Stimulated activated naive CD8-positive, alpha-beta T cell treated with anti-CD3 and anti-CD28 coated beads, Interleukin-15, amount 100 ng/mL, for 72 hours (primary cell): ENCODE measurements around the gene ARHGAP24.
A peak's percentile ranks its signal among the peaks of the same experiment; 100 is the strongest.

Experiments used
- ATAC-seq: fragments of 150-1000 bp; cut with Tn5 transposase; 2 replicates; pipeline ENCODE4 v1.10.0; 2021; ENCODE audit warnings: mild to moderate bottlenecking, moderate library complexity
- DNase-seq, 2 donors: peaks; one replicate each; pipeline ENCODE4 v3.0.0; 2021 to 2022
- H3K27ac Mint-ChIP-seq, 2 donors: one replicate each; pipeline ENCODE4 v1.8.0; 2022; ENCODE audit warnings: mild to moderate bottlenecking in 2 of 2, mixed read lengths in 2 of 2, moderate library complexity in 2 of 2
- H3K27me3 Mint-ChIP-seq: one replicate; pipeline ENCODE4 v1.8.0; 2022; ENCODE audit warnings: mixed read lengths
- H3K4me1 Mint-ChIP-seq: one replicate; pipeline ENCODE4 v1.8.0; 2022; ENCODE audit warnings: mild to moderate bottlenecking, mixed read lengths
- H3K4me3 Mint-ChIP-seq, 2 donors: one replicate each; pipeline ENCODE4 v1.8.0; 2022; ENCODE audit warnings: mild to moderate bottlenecking in 2 of 2, mixed read lengths in 2 of 2, moderate library complexity in 1 of 2
- H3K9me3 Mint-ChIP-seq, 2 donors: one replicate each; pipeline ENCODE4 v1.8.0; 2022; ENCODE audit warnings: mixed read lengths in 2 of 2

Gene ARHGAP24

DNA sequence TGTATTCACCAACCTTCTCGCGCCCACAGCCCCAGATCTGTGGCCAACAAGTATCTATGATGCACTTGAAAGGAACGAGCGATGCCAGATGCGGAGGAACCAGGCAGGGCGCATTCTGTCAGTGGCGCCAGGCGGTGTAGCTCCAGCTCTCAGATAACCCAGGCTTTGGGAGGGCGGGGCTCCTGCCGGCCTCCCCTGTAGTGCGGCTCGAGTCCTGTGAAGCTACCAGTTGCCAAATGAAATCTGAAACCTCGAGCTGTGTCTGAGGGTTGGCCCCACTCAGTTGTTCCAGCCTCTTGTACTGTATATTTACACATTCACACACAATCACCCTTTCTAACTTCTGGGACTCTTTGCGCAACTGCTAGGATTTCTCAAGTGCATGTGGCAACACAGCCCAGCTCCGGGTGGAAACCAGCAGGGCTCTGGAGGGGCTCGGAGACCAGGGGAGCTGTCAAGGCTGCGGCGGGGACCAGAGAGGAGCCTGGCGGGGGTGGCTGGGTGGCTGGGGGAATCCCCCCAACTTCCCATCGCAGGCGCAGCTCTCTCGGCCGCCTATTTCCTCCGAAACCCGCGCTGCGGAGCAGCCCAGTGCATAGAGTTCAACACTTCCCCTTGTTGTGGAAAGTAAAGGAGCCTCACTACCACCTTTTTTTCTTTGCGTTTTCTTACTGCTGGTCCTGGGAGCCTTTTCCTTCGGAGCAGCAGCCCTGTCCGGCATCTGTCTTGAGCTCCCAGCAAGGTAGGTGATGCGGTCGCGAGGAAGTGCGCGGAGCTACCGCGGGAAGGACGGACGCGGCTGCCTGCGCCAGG, at the start of gene ARHGAP24:
TSS of gene ARHGAP24 (plus strand) at position 333 of the 813 bp plus-strand sequence.
- Mint-ChIP-seq H3K4me1 (peaks cover 10% of the 10 kb centered on the region), H3K27ac (no peak within 1 kb of the TSS), H3K4me3 (peak within 1 kb of the TSS; percentile 65 to 76), H3K9me3 (no peaks in the 10 kb centered on the region), H3K27me3 (peaks cover 48% of the 10 kb centered on the region)
- DNase-seq (peak; percentile 33 to 56), ATAC-seq (peak; percentile 91)

GRCh38 chr4:85426366-85426765, 48.6 kb upstream of the ARHGAP24 start:
- no peaks in the 10 kb centered on the region for H3K9me3 Mint-ChIP-seq
- H3K27ac Mint-ChIP-seq: no peak overlapping the region
- ATAC-seq (no peak), DNase-seq (no peak)
- H3K4me3 Mint-ChIP-seq: no peak overlapping the region
- H3K27me3 Mint-ChIP-seq: no peaks in the 10 kb centered on the region
- H3K4me1 Mint-ChIP-seq: no peaks in the 10 kb centered on the region

GRCh38 chr4:85427123-85427522, 47.8 kb upstream of the ARHGAP24 start:
- H3K27me3 Mint-ChIP-seq: no peaks in the 10 kb centered on the region
- no peaks in the 10 kb centered on the region for H3K4me1 Mint-ChIP-seq
- H3K4me3 Mint-ChIP-seq: no peak overlapping the region
- no peak for DNase-seq
- no peaks in the 10 kb centered on the region for H3K9me3 Mint-ChIP-seq
- ATAC-seq: no peak
- no peak overlapping the region for H3K27ac Mint-ChIP-seq

DNA sequence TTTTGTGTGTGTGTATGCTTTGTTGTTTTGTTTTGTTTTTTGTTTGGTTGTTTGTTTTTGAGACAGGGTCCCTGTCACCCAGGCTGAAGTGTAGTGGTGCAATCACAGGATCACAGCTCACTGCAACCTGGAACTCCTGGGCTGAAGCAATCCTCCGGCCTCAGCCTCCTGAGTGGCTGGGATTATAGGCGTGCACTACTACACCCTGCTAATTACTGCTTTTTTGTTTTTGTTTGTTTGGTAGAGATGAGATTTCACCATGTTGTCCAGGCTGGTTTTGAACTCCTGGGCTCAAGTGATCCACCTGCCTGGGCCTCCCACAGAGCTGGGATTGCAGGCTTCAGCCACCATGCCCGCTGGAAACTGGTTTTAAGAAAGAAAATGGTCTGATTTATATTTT, 44.7 kb upstream of the ARHGAP24 start:
- ATAC-seq: no peak

DNA sequence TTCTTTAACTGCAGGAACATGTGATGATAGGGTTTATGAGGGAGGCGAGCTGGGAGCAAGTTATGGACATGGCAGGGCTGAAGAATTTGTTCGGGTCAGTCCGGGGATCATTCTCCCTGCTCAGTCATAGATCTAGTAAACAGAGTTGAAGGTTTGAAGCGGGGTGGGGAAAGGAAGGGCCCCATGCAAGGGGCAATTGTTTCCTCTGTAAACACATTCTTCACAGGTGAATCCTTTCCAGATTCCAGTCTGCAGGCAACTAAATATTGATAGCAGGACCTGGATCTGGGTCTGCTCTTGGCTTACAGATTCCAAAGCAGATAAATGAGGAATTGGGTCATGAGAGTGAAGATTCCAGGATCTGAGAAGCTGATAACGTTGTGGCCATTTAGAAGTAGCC, 44.3 kb upstream of the ARHGAP24 start:
- Mint-ChIP-seq H3K9me3 (no peaks in the 10 kb centered on the region), H3K4me1 (no peaks in the 10 kb centered on the region), H3K27ac (no peak overlapping the region), H3K27me3 (no peaks in the 10 kb centered on the region), H3K4me3 (no peak overlapping the region)
- DNase-seq (no peak), ATAC-seq (no peak)

More for the DNA sequence above, 44.7 kb upstream of the ARHGAP24 start:
- H3K4me3 Mint-ChIP-seq: no peak overlapping the region
- H3K9me3 Mint-ChIP-seq: no peaks in the 10 kb centered on the region
- H3K4me1 Mint-ChIP-seq: no peaks in the 10 kb centered on the region
- H3K27me3 Mint-ChIP-seq: no peaks in the 10 kb centered on the region
- DNase-seq: no peak
- H3K27ac Mint-ChIP-seq: no peak overlapping the region

GRCh38 chr4:85431156-85431555, 43.8 kb upstream of the ARHGAP24 start:
- Mint-ChIP-seq H3K27me3 (no peaks in the 10 kb centered on the region), H3K4me1 (no peaks in the 10 kb centered on the region), H3K27ac (no peak overlapping the region), H3K9me3 (no peaks in the 10 kb centered on the region), H3K4me3 (no peak overlapping the region)
- DNase-seq: no peak
- ATAC-seq: no peak

DNA sequence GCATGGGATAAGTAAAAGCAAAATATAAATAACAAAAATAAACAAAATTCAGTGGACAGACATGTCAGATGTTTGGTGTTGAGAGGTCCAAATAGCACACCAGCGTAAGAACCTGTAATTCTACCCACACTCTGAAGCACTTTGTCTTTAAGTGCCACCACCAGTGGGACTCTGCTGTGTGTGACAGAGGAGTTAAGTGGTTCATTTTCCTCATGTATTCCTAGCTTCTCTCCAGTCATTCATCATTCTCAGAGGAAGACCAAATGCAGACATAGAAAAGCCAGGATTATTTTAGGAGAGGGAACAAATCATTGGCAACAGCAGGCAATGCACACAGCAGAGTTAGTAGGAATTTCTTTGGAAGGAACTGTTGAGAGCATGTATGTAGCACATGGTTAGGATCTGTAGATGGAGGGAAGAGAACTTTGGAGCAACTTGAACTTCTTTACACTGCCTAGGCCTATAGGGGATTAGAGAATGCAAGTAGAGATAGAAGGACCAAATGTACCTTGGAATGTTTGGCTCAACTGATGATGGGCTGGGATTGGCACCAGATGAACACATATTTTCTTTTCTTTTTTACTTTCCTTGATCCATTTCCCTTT, 43.0 kb upstream of the ARHGAP24 start:
- ATAC-seq: no peak
- DNase-seq: no peak
- H3K27me3 Mint-ChIP-seq: no peaks in the 10 kb centered on the region
- no peak overlapping the region for H3K4me3 Mint-ChIP-seq
- H3K27ac Mint-ChIP-seq: no peak overlapping the region
- no peaks in the 10 kb centered on the region for H3K9me3 Mint-ChIP-seq
- no peaks in the 10 kb centered on the region for H3K4me1 Mint-ChIP-seq

DNA sequence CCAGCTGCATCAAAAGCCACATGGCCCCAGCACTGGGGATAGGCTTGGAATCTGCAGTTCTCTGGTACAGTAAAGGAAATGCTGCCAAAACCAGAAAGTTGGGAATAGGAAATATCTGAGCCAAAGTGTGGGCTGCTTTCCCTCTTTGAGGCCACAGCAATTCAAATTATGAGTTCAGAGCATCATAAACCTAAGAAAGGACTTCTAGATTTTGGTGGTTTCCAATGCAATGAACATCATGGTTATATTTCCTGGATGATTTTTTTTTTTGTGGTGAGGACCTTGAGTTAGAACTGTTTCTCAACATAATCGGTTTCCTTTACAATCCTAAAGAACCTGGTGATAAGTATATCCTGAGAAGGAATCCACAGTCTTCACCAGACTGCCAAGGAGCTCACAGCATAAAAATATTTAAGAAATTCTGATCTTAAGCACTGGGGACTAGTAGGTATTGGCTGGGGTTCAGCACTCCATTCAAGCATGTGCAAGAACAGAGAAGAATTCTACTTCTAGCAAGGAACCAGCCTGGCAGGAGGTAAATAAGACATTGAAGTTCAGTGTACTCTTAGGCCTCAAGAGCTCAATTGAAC, 29.8 kb upstream of the ARHGAP24 start:
- H3K9me3 Mint-ChIP-seq: peaks cover 0 to 4% of the 10 kb centered on the region in 2 donors
- H3K4me3 Mint-ChIP-seq: no peak overlapping the region
- H3K27ac Mint-ChIP-seq: no peak overlapping the region
- H3K27me3 Mint-ChIP-seq: no peaks in the 10 kb centered on the region
- no peak for DNase-seq
- no peak for ATAC-seq
- H3K4me1 Mint-ChIP-seq: no peaks in the 10 kb centered on the region

DNA sequence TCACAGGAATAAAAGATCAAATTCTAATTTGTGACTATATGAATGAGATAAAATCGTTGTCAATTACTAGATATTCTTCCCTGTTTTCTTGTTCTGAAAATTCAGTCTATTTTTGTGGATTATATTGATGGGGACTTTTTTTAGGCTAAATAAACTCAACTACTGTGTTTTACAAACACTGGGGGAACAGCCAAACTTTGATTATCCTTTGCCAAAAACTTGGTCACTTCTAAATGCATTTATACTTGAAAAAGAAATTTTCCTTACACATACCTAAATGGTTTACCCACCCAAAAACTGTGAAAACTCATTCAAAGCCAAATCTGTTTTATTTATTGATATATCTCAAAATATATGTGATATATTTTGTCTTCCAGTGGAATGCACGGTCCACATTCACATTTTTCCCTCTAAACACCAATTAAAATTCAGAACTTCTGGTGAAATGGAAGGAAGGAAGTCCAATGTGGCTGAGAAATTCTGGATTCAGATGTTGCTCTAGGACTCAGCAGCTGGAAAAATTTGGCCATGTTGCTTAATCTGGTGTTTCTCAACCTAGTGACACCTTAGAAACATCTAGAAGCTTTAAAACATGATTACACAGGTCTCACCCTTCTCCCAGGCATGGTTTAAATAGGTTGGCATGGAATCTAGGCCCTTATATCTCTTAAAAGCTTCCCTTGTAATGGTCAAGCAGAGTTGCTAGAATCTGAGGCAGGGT, 28.6 kb upstream of the ARHGAP24 start:
- Mint-ChIP-seq H3K4me3 (no peak overlapping the region), H3K9me3 (no peaks in the 10 kb centered on the region), H3K27ac (no peak overlapping the region), H3K4me1 (no peaks in the 10 kb centered on the region), H3K27me3 (no peaks in the 10 kb centered on the region)
- ATAC-seq (no peak), DNase-seq (no peak)

GRCh38 chr4:85448906-85449890, 25.8 kb upstream of the ARHGAP24 start:
- Mint-ChIP-seq H3K4me1 (no peaks in the 10 kb centered on the region), H3K27ac (no peak overlapping the region), H3K27me3 (no peaks in the 10 kb centered on the region), H3K4me3 (no peak overlapping the region), H3K9me3 (no peaks in the 10 kb centered on the region)
- ATAC-seq (no peak), DNase-seq (no peak)

DNA sequence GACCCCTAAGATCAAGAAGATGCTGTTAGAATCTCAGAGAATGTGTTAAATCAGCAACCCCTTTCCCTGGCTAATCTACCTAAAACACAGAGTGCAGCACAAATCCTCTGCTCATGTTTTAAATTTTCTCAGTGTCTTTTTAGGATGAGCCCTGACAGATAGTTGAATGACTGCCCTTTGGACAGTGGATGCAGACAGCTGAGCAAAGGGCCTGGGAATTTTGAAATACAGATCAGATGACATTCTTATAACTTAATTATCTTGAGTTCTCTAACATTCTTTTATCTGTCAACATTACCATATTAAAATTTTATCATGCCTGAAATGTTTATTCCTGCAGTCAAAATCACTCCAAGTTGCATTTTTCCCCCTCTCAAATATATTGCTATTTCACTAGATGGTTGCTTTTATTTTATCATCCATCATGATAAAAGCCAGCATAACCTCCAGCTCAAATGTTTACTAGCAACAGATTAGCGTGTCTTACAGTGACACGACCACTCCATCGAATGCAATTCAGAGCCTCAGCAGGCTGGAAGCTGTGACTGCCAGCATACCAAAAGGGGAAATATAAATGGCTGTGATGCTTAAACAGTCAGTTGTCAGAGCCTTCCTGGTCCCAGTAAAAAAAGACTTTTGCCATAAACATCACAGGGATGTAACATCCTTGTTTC, 22.8 kb upstream of the ARHGAP24 start:
- no peaks in the 10 kb centered on the region for H3K27me3 Mint-ChIP-seq
- H3K9me3 Mint-ChIP-seq: no peaks in the 10 kb centered on the region
- H3K4me1 Mint-ChIP-seq: no peaks in the 10 kb centered on the region
- no peak for ATAC-seq
- no peak for DNase-seq
- H3K4me3 Mint-ChIP-seq: no peak overlapping the region
- H3K27ac Mint-ChIP-seq: no peak overlapping the region

DNA sequence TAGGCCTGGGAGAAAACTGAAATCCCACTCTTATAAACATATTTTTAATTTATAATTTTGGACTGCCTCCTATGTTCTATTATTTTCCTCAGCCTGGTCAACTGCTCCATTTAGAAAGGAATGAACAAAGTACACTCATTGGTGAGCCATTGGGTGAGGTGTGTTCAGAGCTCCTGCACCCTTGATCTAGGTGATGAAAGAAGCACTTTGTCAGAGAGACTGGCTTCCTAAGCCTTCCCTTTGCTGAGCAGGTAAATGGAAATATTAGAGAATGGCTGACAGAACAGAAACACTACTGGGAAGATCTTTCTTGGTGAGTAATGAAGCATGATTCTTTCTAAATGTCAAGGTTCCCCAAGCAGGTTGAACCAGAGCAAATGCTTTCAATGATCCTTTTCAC, 19.0 kb upstream of the ARHGAP24 start:
- Mint-ChIP-seq H3K27ac (no peak overlapping the region), H3K4me3 (no peak overlapping the region), H3K27me3 (no peaks in the 10 kb centered on the region), H3K9me3 (no peaks in the 10 kb centered on the region), H3K4me1 (no peaks in the 10 kb centered on the region)
- ATAC-seq: no peak
- no peak for DNase-seq

- Mint-ChIP-seq H3K27ac (no peak overlapping the region), H3K9me3 (no peaks in the 10 kb centered on the region), H3K4me1 (no peaks in the 10 kb centered on the region), H3K4me3 (no peak overlapping the region), H3K27me3 (no peaks in the 10 kb centered on the region)
- ATAC-seq: no peak
- no peak for DNase-seq
Measured at GRCh38 chr4:85457752-85458467, 17.0 kb upstream of the ARHGAP24 start.

DNA sequence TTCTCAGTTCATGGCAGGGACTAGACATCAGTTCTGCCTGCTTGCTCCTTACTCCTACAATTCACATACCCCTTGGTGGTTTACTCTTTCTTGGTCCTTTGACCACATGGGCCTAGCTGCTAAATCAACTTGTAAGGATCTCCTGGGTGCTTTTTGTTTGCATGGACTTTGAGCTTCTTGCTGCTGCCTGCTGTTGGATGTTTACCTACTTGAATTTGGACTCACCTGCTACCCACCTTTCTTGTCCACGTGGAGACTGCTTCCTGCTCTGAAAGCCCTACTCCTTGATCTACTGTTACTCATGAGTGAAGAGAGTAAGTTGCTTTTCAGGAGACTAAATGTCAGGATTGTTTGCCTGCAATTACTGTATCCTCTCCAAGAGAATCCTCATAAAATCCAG, 15.2 kb upstream of the ARHGAP24 start:
- Mint-ChIP-seq H3K4me1 (no peaks in the 10 kb centered on the region), H3K27ac (no peak overlapping the region), H3K27me3 (no peaks in the 10 kb centered on the region), H3K4me3 (no peak overlapping the region), H3K9me3 (no peaks in the 10 kb centered on the region)
- DNase-seq (no peak), ATAC-seq (no peak)
